Measurements from ENCODE around the gene BTBD2. TPM values are rescaled to one million over a fixed set of nuclear protein-coding genes. Genes with fewer than 3 reads are reported as not detected.
A peak's percentile ranks its signal among the peaks of the same experiment; 100 is the strongest.

The BTBD2 gene
- total RNA-seq, 1 donor from 2014 or later: 82.3 TPM

- no peak for DNase-seq (ENCODE audit: extremely low read depth, low read depth, low spot score)
Observed at GRCh38 chr19:1968279-1969175, 47.0 kb downstream of the BTBD2 start.

DNA sequence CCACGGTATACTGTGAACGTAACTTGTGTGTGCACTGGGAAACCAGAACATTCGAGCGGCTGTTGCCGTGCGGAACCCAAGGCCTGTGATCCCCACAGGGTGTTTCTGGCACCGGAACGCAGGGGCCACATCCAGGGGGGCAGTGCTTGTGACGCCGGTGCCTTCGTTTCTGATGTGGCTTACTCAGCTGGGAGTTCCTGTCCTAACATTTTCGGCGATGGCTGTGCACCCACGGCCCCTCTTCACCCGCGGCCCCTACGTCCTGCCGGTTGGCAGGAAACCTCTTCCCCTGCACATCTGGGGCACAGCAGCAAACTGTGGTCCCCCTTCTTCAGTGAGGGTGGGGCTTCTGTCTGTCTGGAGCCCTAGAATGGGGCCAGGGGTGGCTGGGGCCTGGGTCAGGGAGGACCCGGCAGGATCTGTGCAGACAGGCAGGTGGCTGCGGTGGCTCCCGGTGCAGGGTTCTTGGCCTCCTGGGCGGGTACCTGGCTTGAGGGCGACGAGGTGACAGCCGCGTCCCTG lies 48.4 kb downstream of the BTBD2 start:
- DNase-seq (ENCODE audit: extremely low read depth, low read depth, low spot score): no peak

- no peak for DNase-seq (ENCODE audit: extremely low read depth, low read depth, low spot score)
Observed at GRCh38 chr19:1962674-1963073, 52.8 kb downstream of the BTBD2 start.

DNA sequence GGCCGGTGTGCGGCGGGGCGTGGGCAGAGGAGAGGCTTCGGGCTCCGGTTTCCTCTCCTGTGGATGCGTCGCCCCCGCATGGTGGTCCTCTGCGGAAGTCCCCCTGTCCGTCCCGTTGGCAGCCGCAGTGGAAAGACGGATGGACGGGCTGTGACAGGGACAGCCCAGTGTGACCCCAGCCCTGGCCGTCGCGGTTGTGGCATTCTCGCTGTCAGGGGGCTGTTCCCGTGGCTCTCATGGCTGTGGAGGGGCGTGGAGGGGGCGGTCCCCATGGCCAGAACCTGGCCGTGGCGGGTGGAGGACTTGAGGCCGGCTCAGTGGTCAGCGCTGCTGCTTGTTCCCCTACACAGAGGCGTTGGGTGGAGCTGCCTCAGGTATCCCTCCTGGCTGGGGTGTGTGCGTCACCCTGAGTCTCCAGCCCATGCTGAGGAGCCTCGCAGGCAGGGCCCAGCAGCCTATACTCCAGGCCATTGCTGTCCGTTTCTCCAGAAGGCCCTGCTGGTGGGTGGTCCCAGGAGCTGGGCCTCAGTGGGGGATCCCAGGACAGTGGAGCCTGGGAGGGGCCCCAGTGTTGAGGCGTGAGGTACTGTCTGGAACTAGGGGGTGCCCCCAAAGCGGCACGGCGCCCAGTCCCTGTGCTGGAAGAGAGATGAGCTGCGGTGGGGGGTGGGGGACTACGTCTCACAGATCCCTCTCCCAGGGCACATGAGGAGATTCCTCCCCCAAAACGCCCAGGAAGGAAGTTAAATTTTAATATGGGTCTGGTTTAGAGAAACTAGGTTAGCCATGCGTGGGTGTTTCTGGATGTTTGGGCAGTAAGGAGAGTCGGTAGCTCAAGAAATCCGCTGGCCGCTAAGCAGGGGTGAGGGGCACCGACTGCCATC lies 54.3 kb downstream of the BTBD2 start:
- no peak for DNase-seq (ENCODE audit: extremely low read depth, low read depth, low spot score)

DNA sequence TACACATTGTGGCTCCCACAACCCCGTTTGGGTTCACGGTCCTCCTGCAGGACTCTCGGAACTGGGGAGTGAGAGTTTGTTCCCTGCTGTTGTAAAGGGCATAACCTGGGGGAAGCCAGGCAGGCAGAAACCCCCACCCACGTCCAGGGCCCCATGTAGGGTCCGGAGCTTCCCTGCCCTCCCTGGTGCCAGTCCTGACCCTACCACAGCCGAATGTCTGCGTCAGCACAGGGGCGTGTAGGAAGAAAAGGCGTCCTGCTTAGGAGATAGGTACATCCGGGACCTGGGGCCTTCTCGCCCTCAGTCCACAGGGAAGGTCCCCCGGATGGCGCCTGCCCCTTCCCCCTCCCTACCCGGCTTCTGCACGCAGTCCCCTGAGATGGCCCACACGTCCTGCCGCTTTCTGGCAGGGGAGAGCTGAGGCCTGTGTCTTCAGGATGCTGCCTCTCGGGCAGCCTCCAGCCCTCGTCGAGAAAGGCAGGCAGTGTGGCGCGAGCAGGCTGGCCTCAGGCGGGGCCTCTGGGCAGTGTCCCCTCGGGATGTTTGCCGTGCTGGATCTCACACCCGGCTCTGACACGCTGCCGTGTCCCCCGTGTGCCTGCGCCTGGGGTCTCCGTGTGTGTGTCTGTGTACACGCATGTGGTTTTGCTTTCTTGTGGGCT lies 55.5 kb downstream of the BTBD2 start:
- no peak for DNase-seq (ENCODE audit: extremely low read depth, low read depth, low spot score)

DNA sequence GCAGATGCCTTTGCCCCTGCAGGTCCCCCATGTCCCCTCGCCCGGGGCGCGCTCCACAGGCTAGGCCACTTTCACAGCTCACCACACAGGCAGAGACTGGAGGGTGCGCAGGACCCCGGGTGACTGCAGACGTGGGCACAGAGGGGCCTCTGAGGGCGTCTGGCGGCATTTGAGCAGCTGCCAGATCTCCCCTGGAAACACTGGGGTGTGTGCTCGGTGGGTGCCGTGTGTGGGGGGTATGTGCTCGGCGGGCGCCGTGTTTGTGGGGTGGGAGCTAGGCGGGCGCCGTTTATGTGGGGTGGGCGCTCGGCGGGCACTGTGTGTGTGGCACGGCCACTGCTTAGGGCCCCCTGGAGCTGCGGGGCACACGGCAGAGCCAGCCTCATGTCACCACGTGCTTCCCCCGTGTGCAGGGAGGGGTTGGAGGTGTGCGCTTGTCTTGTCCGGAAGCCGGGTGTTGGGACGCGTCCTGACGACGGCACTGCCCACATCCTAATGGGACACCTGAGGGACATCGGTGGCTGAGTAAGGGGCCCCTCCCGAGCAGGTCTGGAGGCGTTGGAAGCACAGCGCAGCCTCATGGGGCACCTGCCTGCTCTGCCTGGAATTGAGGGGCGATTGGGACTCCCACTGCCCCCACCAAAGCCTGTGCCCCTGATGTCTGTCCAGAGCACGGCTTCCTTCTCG lies 57.8 kb downstream of the BTBD2 start:
- DNase-seq (ENCODE audit: extremely low read depth, low read depth, low spot score): no peak

- no peak for DNase-seq (ENCODE audit: extremely low read depth, low read depth, low spot score)
Observed at GRCh38 chr19:1956868-1957492, 58.5 kb downstream of the BTBD2 start.

DNA sequence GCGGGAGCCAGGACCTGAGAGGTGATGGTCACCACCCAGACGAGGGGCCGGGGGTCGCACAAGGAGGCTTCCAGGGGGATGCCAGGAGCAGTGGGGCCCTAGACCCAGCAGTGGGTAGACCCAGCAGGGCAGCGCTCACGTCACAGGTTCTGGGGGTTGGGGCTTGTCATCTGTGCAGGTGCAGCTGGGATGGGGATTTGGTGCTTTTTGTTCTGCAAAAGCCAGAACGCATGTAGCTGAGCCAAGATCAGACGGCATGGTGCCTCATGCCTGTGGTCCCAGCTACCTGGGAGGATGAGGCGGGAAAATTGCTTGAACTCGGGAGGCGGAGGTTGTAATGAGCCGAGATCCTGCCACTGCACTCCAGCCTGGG lies 59.4 kb downstream of the BTBD2 start:
- DNase-seq (ENCODE audit: extremely low read depth, low read depth, low spot score): no peak

DNA sequence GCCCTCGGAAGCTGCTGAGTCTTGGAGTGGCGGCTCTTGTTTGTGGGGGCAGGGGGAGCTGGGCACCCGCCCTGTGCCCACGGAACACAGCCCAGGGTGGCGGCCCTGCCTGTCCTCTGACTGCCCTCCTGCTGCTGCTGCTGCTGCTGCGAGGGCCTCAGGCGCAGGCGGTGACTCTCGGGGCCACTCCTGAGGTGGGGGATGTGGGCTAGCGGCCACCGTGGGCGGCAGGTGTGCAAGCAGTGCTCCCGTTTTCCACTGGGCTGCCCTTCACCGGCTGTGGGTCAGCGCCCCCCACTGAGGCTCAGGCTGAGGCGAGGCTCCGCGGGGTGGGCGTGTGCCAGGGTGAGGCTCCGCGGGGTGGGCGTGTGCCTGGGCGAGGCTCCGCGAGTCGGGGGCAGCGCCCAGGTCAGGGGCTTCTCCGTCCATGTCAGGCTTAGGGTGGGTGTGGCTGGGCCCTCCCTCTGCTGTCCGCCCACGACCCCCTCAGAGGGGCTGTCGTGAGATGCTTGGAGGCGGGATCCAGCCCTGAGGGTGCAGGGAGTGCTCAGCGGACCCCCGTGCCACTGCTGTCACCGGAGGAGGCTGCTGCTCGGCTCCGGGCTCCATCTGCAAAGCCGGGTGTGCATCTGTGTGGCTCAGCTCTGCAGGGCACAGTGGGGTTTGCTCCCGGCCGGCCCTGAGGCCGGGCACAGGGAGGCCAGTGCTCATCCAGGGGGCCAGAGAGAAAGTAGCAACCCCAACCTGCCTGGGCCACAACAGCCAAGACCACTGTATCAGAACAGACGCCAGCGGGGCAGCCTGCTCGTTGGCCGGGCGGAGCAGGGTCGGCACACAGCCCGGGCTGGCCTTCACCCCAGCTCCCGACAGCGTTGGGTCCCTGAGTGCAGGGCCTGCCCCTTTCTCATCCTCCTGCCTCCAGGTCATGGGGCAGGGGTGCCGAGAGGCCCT lies 60.1 kb downstream of the BTBD2 start:
- DNase-seq (ENCODE audit: extremely low read depth, low read depth, low spot score): no peak

DNA sequence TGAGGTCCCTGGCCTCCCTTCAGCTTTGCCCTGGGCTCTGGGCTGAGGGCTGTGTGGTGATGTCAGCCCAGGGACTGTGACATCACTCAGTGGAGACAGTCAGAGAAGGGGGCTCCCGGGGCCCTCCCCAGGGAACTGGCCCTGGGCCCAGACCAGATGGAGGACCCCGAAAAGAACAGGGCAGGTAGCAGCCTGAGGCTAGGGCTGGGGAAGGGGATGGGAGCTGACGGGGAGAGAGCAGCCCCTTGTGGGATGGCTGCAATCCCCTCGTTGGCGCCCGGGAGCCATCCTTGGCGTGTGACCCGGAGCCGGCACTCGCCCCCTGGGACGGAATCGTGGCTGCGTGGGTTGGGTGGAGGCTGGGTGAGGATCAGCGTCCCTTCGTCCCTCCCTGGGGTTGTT lies 61.0 kb downstream of the BTBD2 start:
- no peak for DNase-seq (ENCODE audit: extremely low read depth, low read depth, low spot score)

- DNase-seq (ENCODE audit: extremely low read depth, low read depth, low spot score): no peak
Observed at GRCh38 chr19:1953441-1954094, 61.9 kb downstream of the BTBD2 start.

- no peak for DNase-seq (ENCODE audit: extremely low read depth, low read depth, low spot score)
Observed at GRCh38 chr19:1953037-1953436, 62.5 kb downstream of the BTBD2 start.

DNA sequence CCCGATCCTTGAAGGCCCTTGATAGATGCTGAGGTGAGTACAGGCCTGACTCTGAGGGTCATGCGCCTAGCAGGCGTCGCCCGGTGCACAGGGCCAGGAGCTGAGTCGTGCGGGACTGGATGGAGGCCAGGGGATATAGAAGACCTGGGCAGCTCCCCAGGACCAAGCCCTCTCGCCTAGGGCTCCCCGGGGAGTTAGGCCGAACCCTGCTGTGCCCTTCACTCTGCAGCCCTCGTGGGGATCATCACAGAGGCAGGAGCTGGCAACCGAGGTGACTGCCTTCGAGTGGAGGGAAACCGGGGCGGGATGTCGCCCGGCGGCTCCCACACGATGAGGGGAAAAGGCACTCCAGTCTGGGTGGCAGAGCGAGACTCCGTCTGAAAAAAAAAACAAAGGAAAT lies 62.9 kb downstream of the BTBD2 start:
- no peak for DNase-seq (ENCODE audit: extremely low read depth, low read depth, low spot score)

- DNase-seq (ENCODE audit: extremely low read depth, low read depth, low spot score): no peak
Observed at GRCh38 chr19:1950640-1951039, 64.9 kb downstream of the BTBD2 start.

DNA sequence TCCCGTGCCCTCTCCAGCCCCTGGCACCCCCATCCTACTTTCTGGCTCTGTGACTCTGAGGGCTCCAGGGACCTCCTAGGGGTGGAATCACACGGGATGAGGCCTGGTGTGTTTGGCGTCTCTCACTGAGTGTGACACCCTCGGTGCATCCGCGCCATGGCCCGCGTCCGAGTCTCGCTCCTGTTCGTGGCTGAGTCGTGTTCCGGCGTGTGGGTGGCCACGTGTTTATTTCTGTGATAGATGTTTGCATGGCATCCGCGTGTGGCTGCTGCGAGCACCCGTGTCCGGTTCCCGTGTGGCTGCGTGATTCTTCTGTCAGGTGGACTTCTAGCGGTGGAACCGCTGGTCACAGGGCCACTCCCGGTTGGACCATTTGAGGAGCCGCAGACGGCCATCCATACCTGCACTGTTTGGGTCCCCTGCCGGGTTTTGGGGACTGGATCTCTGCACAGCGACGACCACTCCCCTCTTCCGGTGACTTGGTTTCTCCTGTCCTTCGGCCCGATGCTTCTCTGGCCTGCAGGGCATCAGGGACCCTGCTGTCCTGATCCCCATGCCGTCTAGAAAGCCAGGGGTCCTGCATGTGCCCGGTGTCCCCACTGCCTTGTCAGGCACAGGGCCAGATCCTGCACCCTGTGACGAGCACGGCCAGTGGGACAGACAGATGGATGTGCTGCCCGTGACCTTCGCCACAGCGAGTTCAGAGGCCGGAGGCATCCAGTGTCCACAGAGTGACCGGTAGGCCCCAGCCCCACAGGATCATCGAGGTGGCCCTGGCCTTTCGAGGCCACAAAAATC lies 66.0 kb downstream of the BTBD2 start:
- no peak for DNase-seq (ENCODE audit: extremely low read depth, low read depth, low spot score)

GRCh38 chr19:1947651-1948209 lies 67.8 kb downstream of the BTBD2 start:
- DNase-seq (ENCODE audit: extremely low read depth, low read depth, low spot score): no peak

DNA sequence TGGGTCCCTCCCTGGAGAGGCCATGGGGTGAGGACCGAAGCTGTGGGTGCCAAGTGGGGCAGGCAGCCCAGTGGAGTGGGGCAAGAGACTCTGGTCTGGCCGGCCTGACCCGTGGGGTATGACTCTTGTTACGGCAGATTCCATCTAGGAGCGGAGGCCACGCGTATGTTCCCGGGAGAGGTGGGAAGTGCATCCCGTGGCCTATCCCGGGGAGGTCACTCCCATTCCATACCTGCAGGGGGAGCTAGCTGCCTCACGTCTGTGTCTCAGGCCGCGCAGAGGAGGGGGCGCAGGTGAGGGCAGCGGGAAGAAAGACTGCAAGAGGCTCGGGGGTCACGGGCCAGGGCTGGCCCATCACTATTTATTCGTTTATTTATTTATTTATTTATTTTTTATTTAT lies 69.6 kb downstream of the BTBD2 start:
- DNase-seq (ENCODE audit: extremely low read depth, low read depth, low spot score): peak; percentile 12
